ENCODE results near the gene RYR2.

GRCh38 chr1:237737938-237738610, 696.1 kb downstream of the RYR2 start:
- TF ChIP-seq PRMT5 (CRISPR knock-in tag; IDR thresholded peaks at IDR 0.05) (no peak), RERE (CRISPR knock-in tag; IDR thresholded peaks at IDR 0.05; ENCODE audit: borderline replicate concordance) (no peak), POLR2AphosphoS5 (IDR thresholded peaks at IDR 0.05; ENCODE audit: control insufficient read depth, insufficient read depth, low read depth, low read length) (no peak), RCOR1 (IDR thresholded peaks at IDR 0.05; ENCODE audit: borderline replicate concordance in 1 of 2, low read depth in 2 of 2, low read length in 2 of 2) (no peak), HNRNPL (IDR thresholded peaks at IDR 0.05; ENCODE audit: low read depth, low read length) (no peak)
